HEK293T (cell line): ENCODE data around the gene CC2D1A.

ENCODE experiments used
- ARNT ChIP-seq: fragments of 450-650 bp; IDR thresholded peaks from 2 replicates; pipeline ENCODE4 v1.6.1; 2017; ENCODE audit warnings: mild to moderate bottlenecking
- ELF4 ChIP-seq: fragments of 450-650 bp; IDR thresholded peaks from 2 replicates; pipeline ENCODE4 v1.6.1; 2017; ENCODE audit warnings: antibody characterized with exemption
- FOXA1 ChIP-seq: fragments of 450-650 bp; IDR thresholded peaks from 2 replicates; pipeline ENCODE4 v1.6.1; 2016; ENCODE audit warnings: mild to moderate bottlenecking
- FOXM1 ChIP-seq: fragments of 450-650 bp; IDR thresholded peaks from 2 replicates; pipeline ENCODE4 v1.6.1; 2017; ENCODE audit warnings: mild to moderate bottlenecking, borderline replicate concordance
- HDGF ChIP-seq: fragments of 450-650 bp; IDR thresholded peaks from 2 replicates; pipeline ENCODE4 v1.6.1; 2017; ENCODE audit warnings: antibody characterized with exemption, borderline replicate concordance
- SP1 ChIP-seq: fragments of 450-650 bp; IDR thresholded peaks from 2 replicates; pipeline ENCODE4 v1.6.1; 2017

- TF ChIP-seq FOXM1 = no peak
- no peak for TF ChIP-seq SP1
- TF ChIP-seq HDGF = no peak
- TF ChIP-seq ELF4 = no peak
- TF ChIP-seq ARNT = no peak
- no peak for TF ChIP-seq FOXA1
These were observed 14.5 kb downstream of the CC2D1A start for GRCh38 chr19:13920524-13920923.
